Testis (tissue), 2 donors: Measurements from ENCODE around the gene EFTUD2.

Experiments
- POLR2A ChIP-seq: fragments of 450-650 bp; IDR thresholded peaks from one replicate; pipeline ENCODE4 v1.6.1; 2017; ENCODE audit warnings: antibody characterized with exemption, mild to moderate bottlenecking, moderate library complexity
- TF ChIP-seq, protein P1 (sequence below), 3 experiments: fragments of 450-650 bp in 2 of 3; fragments of 200-600 bp in 1 of 3; sonication (generic) in 1 of 3; IDR thresholded peaks; one replicate each; pipeline ENCODE4 v1.5.1; 2016 to 2019; ENCODE audit warnings: antibody characterized with exemption in 3 of 3, mild to moderate bottlenecking in 2 of 3, moderate library complexity in 1 of 3

DNA sequence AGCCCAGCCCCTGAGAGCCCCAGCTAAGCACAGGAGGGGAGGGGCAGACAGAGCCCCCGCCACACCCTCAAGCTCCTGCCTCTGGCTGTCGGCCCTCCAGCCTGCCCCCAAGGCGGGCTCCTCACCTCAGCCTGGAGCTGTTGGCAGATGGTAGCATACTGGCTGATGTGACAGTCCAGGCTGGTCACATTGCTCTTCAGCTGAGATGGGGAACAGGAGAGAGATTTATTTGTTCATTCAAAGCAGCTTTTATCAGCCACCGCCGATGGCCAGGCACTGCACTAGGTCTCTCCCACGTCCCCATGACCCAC lies 33.5 kb upstream of the EFTUD2 start:
- TF ChIP-seq, protein P1, sequence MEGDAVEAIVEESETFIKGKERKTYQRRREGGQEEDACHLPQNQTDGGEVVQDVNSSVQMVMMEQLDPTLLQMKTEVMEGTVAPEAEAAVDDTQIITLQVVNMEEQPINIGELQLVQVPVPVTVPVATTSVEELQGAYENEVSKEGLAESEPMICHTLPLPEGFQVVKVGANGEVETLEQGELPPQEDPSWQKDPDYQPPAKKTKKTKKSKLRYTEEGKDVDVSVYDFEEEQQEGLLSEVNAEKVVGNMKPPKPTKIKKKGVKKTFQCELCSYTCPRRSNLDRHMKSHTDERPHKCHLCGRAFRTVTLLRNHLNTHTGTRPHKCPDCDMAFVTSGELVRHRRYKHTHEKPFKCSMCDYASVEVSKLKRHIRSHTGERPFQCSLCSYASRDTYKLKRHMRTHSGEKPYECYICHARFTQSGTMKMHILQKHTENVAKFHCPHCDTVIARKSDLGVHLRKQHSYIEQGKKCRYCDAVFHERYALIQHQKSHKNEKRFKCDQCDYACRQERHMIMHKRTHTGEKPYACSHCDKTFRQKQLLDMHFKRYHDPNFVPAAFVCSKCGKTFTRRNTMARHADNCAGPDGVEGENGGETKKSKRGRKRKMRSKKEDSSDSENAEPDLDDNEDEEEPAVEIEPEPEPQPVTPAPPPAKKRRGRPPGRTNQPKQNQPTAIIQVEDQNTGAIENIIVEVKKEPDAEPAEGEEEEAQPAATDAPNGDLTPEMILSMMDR (IDR thresholded peaks at IDR 0.05), result no peak
- TF ChIP-seq POLR2A, result no peak
